Brain pericyte (primary cell): Measurements from ENCODE around the gene MGA.
A peak's percentile ranks its signal among the peaks of the same experiment; 100 is the strongest.
"Not testable (repeated sequence)": the region's sequence is repeated elsewhere in the genome, so short reads cannot be mapped to it uniquely, and the experiment has no call there.

Source experiments
- DNase-seq: peaks from one replicate; pipeline ENCODE4 v3.0.0-alpha.2; 2012; ENCODE audit warnings: low read depth, low spot score

The MGA gene

GRCh38 chr15:41714291-41714690, 54.1 kb downstream of the MGA start:
- no peak for DNase-seq

DNA sequence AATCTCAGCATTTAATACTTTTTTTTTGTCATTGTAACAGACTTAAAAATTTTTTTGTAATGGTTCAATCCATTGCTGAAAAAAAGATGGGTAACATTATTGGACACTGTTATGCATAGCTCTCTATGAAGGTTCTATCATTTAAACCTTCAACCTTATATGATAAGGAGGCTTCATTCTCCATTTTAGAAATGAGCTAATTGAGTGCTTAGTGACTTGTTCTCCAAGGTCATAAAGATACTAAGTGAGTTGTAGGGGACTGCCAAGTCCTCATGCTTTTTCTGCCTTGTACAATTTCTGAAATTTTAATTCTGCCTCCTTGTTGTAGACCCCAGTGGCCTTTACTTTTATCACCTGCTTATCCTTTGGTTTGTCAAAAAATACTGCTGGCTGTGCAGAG, 56.7 kb downstream of the MGA start:
- no peak for DNase-seq

- DNase-seq, result no peak
Observed at GRCh38 chr15:41727143-41727542, 66.9 kb downstream of the MGA start.

GRCh38 chr15:41728061-41728460, 67.9 kb downstream of the MGA start:
- not testable (repeated sequence) for DNase-seq

- DNase-seq, result no peak
Observed at GRCh38 chr15:41730543-41730942, 70.3 kb downstream of the MGA start.

GRCh38 chr15:41732483-41732882, 72.3 kb downstream of the MGA start:
- DNase-seq, result no peak

DNA sequence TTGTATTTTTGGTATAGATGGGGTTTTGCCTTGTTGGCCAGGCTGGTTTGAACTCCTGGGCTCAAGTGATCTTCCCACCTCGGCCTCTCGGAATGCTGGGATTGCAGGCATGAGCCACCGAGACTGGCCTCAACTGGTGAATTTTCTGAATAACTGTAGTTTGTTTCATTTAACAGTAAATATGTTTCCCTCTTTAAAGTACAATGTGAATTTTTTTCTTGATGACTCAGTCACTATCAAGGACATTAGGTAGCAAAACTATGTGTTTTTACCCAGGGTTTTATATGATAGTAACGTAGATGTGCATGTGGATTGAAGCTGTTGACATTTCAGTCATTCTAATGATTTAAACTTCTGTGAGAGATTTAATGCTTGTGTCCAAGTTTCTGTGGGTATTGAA, 73.9 kb downstream of the MGA start:
- no peak for DNase-seq

GRCh38 chr15:41735046-41735445, 74.8 kb downstream of the MGA start:
- DNase-seq, result no peak

DNA sequence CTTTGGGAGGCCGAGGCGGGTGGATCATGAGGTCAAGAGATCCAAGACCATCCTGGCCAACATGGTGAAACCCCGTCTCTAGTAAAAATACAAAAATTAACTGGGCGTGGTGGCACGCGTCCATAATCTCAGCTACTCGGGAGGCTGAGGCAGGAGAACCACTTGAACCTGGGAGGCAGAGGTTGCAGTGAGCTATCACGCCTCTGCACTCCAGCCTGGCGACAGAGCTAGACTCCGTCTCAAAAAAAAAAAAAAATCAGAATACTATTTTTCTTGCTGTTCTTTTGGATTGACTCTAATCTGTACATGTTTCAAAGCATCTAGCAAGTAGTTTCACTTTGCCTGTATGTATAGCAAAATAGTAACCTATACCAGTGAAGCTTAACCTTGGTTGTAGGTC, 75.3 kb downstream of the MGA start:
- DNase-seq, result not testable (repeated sequence)

DNA sequence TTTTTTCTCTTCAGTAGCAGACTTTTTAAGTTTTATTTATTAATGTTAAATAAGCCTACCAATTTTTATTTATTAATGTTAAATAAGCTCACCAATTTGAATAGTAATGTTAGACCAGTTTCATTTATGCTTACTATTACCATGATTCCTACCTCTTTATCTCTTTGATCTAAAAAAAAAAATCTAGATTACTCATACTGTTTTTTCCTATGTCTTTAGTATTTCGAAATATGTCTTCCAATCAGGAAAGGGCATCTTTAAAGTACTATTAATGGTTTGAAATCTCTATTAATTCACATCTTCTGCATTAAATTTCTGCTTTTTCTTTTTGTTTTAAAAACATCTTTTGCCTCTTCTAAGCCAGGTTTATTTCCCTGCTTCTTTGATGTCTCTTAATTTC, 86.6 kb downstream of the MGA start:
- DNase-seq, result no peak

DNA sequence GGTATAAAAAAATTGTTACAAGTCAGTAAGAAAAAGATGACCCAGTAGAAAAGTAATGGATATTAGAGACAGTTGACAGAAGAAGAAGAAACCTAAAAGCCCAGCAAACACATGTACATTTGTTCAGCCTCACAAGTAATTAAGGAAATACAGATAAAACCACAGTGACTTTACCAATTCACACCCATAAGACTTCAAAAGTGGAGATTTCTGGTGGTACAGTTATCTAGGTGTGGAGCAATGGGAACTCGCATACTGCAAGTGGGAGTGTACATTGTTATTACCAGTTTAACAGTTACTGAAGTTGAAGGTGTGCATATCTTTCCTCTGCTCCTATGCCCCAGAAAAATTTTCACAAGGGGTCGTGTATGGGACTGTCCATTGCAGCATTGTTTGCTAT, 96.0 kb downstream of the MGA start:
- no peak for DNase-seq

GRCh38 chr15:41772720-41773331, 112.6 kb downstream of the MGA start:
- no peak for DNase-seq

GRCh38 chr15:41773332-41773728, 113.1 kb downstream of the MGA start:
- no peak for DNase-seq

DNA sequence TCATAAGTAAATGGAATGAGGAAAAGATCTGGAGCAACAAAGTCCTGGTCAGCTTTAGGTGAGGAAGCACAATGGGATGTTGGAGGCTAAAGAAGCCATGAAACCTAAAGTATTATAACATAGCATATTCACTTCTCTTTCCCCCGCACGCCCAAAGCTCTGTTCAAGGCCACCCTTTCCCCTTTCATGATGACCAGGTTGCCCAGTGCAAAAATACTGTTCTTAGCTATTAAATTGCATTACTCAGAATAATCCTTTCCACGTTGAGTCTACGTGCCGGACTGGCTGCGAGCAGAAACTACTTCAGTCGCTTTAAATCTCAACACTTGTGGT, 113.5 kb downstream of the MGA start:
- no peak for DNase-seq

DNA sequence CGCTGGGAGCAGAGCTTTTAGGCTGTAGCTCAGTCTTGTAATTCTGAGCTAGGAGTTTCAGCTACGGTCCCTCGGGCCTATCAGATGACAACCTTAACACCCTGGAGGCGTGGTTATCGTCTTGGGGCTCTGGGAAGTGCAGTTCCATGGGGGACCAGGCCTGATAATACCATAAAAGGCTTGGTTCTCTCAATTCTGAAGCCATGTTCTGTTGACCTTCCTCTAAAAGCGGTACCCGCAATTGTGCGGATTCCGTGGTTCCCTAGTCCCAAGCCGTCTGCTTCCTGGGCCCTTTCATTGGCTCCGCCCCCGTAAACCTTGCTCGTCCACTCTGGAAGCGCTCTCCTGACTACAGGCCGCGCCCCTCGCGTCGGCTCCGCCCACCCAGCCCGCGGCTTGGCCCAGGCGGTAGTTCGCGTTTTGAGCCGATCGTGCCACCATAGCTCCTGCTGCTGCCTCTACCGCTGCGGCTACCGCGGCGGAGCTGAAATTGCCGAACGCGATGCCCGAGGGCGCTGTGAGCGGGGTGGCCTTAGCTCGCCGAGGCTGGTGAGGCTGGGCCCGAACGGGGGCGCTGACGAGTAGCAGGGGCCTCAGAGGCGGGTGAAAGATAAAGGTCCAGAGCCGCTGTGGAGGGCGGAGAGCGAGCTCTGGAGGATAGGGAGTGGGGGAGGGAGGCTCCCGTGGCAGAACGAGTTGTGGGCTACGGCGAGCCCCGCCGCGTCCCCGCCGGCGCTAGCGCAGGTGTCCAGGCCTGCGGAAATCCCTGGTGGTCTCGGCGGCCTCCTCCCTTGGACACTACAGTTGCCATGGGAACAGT, 114.1 kb downstream of the MGA start, which contains the start of gene MAPKBP1:
MAPKBP1 (plus strand) TSS at position 423 of the 820 bp plus-strand sequence. CDS start 792 bp downstream, outside the sequence.
- peak; percentile 99 for DNase-seq

DNA sequence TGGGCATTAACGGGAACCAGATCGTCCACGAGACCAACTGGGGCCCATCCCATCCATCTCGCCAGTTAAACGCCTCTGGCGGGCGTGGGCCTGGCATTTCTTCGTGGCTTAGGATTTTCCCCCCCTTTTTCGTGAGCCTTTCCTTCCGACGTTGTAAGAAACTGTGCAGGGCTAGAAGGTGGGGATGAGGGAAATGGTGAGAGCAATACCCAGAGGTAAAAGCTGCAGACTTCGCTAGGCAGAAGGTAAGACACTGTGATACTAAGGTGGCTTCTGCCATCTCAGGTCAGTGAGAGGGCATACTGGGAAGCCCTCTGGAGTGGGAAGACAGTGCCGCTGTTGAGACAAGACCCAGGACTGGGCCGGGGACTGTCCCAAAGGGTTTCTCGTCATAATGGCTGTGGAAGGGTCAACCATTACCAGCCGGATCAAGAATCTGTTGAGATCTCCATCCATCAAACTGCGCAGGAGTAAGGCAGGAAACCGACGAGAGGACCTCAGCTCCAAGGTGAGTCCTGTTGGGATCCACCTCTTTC, 114.7 kb downstream of the MGA start:
- DNase-seq, result no peak

DNA sequence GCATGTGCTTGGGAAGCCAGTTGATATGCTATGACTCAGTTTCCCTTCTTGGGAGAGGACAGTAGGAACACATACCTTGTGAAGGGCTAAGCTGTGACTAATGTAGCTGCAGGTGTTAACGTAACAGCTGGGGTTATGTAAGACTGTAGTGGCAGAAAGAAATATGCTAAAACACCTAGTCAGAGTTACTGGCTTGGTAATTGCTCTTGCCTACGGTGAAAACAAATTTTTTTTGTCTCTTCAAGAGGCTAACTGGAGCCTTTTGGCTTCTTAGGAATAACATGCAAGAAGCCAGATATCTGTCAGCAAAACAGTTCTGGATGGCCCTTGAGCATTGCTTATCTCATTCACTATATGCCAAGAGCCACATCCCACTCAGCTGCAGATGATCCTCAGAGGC, 115.4 kb downstream of the MGA start:
- DNase-seq, result no peak

DNA sequence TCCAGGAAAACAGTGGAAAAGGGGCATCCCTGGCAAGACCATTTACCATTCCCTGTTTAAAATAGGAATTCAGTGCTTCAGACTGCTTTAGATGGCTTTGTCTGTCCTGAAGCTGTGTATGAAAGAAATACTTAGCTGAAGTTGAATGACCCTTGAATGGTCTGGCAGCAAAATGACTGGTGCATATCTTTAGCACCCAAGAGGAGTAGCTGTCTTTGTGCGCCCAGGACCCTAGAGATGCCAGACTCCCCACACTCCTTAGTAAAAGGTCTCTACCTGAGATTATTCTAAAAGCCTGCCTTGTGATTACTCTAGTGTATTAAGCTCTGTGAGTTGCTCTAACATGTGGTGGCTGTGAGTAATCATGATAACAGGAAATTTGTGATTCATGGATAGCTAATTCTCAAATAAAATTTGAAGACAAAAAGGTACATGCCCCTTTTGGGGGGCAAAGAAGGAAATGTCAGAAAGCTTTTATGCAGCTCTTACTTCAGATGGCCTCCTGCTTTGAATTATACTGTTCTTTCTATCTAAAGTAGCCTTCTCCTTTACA, 117.3 kb downstream of the MGA start:
- DNase-seq, result no peak

DNA sequence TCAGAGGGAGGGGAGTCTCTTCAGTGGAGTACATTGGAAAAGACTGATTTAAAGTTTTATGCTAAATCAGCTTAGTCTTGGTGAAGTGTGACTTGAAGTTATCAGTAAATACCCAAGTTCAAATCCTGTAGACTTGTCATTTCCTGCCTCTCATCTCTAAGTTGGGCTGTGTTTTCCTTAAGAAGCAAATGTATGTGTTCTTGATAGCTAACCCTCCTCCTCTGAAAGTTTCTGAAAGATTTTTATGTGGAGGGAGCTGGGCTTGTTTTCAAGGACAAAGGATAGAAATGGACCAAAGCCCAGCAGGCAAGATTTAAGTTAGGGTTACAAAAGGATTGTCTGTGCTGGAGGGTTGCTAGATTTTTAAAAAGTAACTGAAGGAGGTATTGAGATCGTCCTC, 118.3 kb downstream of the MGA start:
- no peak for DNase-seq

DNA sequence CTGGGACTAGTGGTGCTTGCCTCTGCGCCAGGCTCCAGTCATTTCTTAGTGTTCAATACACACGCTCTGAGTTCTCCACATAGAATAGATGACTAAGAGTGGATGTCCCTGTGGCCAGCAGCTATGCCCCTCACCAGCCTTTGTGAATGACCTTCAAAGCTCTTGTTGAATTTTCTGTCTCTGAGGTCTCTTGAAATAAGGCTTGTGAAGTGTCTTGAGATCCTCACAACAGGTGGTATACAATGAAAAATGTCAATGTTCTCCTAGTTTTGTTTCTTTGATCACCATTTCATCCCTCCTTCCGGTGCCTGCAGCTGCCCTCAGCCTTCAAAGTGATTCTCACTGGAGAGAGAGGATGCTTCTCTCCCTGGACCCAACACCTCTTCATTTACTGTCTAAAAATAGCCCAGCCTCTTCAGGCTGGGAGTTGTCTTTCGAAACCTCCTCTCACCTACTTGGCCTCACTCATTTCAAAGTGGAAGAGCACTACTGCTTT, 119.5 kb downstream of the MGA start:
- DNase-seq, result no peak

DNA sequence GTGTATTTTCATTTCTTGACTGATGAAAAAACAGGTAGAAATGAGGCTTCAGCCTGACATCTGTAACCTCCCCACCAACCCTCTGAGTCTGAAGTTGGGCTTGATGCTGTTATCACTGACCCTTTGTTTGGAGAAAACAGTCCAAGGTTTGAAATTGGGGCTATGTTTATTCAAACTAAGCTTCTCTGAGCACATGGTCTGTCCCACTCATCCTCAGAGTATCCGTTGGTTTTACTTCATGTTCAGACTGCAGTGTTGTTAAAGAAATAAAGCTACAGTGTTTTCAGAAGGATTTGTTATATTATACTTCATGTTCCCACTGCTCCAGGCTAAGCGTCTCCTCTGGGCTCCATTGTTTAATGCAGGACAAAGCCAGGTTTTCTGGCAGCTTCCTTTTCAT, 120.1 kb downstream of the MGA start:
- no peak for DNase-seq

- no peak for DNase-seq
Observed at GRCh38 chr15:41780727-41781126, 120.5 kb downstream of the MGA start.
